ENCODE measurements around the gene ACOX2. TPM values are rescaled to one million over a fixed set of nuclear protein-coding genes. Genes with fewer than 3 reads are reported as not detected.

ACOX2 gene
- total and polyA plus RNA-seq, 5 donors from 2014 or later = not detected

- Mint-ChIP-seq H3K9me3 (no peaks in the 10 kb centered on the region), H3K27me3 (no peaks in the 10 kb centered on the region), H3K36me3 (no peaks in the 10 kb centered on the region), H3K4me1 (peaks cover 3 to 7% (median 4%) of the 10 kb centered on the region in 4 donors), H3K27ac (peak overlapping the region in 1 of 3 donors; percentile 23), H3K4me3 (no peak overlapping the region)
- no peak overlapping the region for H3K27ac ChIP-seq (ENCODE audit: insufficient read depth, low read length, poor library complexity, severe bottlenecking)
- H3K9me3 ChIP-seq (ENCODE audit: control insufficient read depth in 2 of 2, low read length in 2 of 2) = no peaks in the 10 kb centered on the region
- no peaks in the 10 kb centered on the region for H3K27me3 ChIP-seq (ENCODE audit: control insufficient read depth, insufficient read depth, low read length)
- no peak overlapping the region for H3K4me3 ChIP-seq (ENCODE audit: low read depth, low read length)
- H3K4me1 ChIP-seq (ENCODE audit: control insufficient read depth, insufficient read depth, low read length, poor library complexity, severe bottlenecking) = peaks cover 3% of the 10 kb centered on the region
- DNase-seq (no peak), ATAC-seq (ENCODE audit: low read depth in 2 of 2) (no peak)
- H3K36me3 ChIP-seq (ENCODE audit: control insufficient read depth, insufficient read depth, low read length) = no peaks in the 10 kb centered on the region
Observed at GRCh38 chr3:58537412-58538301, 667 bp upstream of the ACOX2 start.

GRCh38 chr3:58535531-58536500, 1.2 kb downstream of the ACOX2 start:
- Mint-ChIP-seq H3K27me3 (no peaks in the 10 kb centered on the region), H3K9me3 (no peaks in the 10 kb centered on the region), H3K4me1 (peaks cover 4 to 8% (median 7%) of the 10 kb centered on the region in 4 donors), H3K4me3 (no peak overlapping the region), H3K27ac (no peak overlapping the region), H3K36me3 (no peaks in the 10 kb centered on the region)
- Histone ChIP-seq H3K27ac (ENCODE audit: insufficient read depth, low read length, poor library complexity, severe bottlenecking) (no peak overlapping the region), H3K4me1 (ENCODE audit: control insufficient read depth, insufficient read depth, low read length, poor library complexity, severe bottlenecking) (peaks cover 5% of the 10 kb centered on the region), H3K4me3 (ENCODE audit: low read depth, low read length) (no peak overlapping the region), H3K9me3 (ENCODE audit: control insufficient read depth in 2 of 2, low read length in 2 of 2) (no peaks in the 10 kb centered on the region), H3K27me3 (ENCODE audit: control insufficient read depth, insufficient read depth, low read length) (no peaks in the 10 kb centered on the region), H3K36me3 (ENCODE audit: control insufficient read depth, insufficient read depth, low read length) (no peaks in the 10 kb centered on the region)
- ATAC-seq (ENCODE audit: low read depth in 2 of 2) (no peak), DNase-seq (no peak)

DNA sequence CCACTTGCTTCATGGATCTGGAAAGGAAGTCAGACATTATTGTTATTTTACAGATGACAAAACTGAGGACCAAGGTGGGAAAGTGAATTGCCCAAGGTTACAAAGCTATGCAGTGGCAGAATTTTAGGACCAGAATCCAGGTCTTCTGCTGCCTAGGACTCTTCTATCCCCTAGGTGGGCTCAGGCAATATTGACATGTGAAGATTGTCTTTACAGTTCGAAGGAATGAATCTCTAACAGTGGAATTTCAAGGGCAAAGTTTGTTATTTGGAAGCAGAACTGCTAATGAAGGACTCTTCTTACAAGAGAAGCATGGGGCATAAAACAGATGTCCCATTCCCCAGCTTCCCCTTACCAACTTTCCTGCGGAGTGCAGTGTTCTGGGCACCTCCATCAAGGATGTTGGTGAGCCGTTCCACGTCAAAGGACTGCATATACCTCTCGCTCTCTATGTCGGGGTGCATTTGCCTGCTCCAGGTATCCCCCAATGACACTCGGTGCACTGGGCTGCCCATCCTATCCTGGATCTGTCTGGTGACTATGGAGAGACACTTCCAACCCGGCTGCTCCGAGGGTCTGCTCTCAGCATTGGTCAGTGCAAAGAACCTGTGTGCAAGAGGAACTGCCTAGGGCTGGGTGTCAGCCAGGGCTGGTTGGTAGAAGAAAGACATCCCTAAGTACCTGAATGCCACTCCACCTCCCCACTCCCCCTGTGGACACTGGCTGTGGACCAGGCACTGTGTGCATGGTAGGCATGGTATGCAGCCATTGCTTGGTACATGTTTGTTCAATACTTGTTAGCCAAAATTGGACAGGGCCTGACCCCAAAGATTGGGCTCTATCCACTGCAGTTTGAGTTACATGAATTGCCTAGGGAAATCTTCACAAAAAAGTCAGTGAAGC, 2.1 kb downstream of the ACOX2 start:
- no peaks in the 10 kb centered on the region for H3K36me3 ChIP-seq (ENCODE audit: control insufficient read depth, insufficient read depth, low read length)
- no peak overlapping the region for H3K27ac ChIP-seq (ENCODE audit: insufficient read depth, low read length, poor library complexity, severe bottlenecking)
- H3K9me3 ChIP-seq (ENCODE audit: control insufficient read depth in 2 of 2, low read length in 2 of 2) = no peaks in the 10 kb centered on the region
- Mint-ChIP-seq H3K27me3 (no peaks in the 10 kb centered on the region), H3K4me3 (no peak overlapping the region), H3K27ac (no peak overlapping the region), H3K4me1 (peaks cover 4 to 8% (median 7%) of the 10 kb centered on the region in 4 donors), H3K36me3 (no peaks in the 10 kb centered on the region), H3K9me3 (no peaks in the 10 kb centered on the region)
- no peak for ATAC-seq (ENCODE audit: low read depth in 2 of 2)
- DNase-seq = no peak
- peaks cover 5% of the 10 kb centered on the region for H3K4me1 ChIP-seq (ENCODE audit: control insufficient read depth, insufficient read depth, low read length, poor library complexity, severe bottlenecking)
- H3K27me3 ChIP-seq (ENCODE audit: control insufficient read depth, insufficient read depth, low read length) = no peaks in the 10 kb centered on the region
- no peak overlapping the region for H3K4me3 ChIP-seq (ENCODE audit: low read depth, low read length)

GRCh38 chr3:58532794-58533220, 4.2 kb downstream of the ACOX2 start:
- H3K4me3 Mint-ChIP-seq = peak overlapping the region in 1 of 4 donors; percentile 36
- ATAC-seq (ENCODE audit: low read depth in 2 of 2) (peak; percentile 91 to 92), DNase-seq (peak; percentile 58 to 83 (median 72))
- H3K36me3 Mint-ChIP-seq = no peaks in the 10 kb centered on the region
- no peaks in the 10 kb centered on the region for H3K9me3 Mint-ChIP-seq
- H3K9me3 ChIP-seq (ENCODE audit: control insufficient read depth in 2 of 2, low read length in 2 of 2) = no peaks in the 10 kb centered on the region
- H3K27ac ChIP-seq (ENCODE audit: insufficient read depth, low read length, poor library complexity, severe bottlenecking) = no peak overlapping the region
- peaks cover 4 to 8% (median 7%) of the 10 kb centered on the region in 4 donors for H3K4me1 Mint-ChIP-seq
- no peaks in the 10 kb centered on the region for H3K36me3 ChIP-seq (ENCODE audit: control insufficient read depth, insufficient read depth, low read length)
- peaks cover 5% of the 10 kb centered on the region for H3K4me1 ChIP-seq (ENCODE audit: control insufficient read depth, insufficient read depth, low read length, poor library complexity, severe bottlenecking)
- H3K4me3 ChIP-seq (ENCODE audit: low read depth, low read length) = no peak overlapping the region
- peak overlapping the region; percentile 2 to 88 (median 78) for H3K27ac Mint-ChIP-seq
- H3K27me3 Mint-ChIP-seq = no peaks in the 10 kb centered on the region
- H3K27me3 ChIP-seq (ENCODE audit: control insufficient read depth, insufficient read depth, low read length) = no peaks in the 10 kb centered on the region

DNA sequence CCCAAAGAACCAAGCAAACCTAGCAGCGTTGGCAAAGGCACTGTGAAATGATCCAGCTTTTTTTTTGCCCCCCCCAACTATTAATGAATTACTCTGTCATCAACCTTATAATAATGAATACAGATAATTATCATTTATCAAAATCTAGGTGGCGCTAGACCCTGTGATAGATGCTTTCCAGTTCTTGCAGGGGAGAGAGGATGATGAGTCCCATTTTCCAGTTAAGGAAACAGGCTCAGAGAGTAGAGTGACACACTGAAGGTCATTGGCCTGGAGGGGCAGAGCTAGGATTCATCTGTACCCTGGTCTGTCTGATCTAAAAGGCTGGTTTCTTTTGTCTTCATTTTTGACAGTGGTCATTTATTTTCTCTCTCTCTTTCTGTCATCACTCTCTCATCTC, 5.0 kb downstream of the ACOX2 start:
- H3K9me3 ChIP-seq (ENCODE audit: control insufficient read depth in 2 of 2, low read length in 2 of 2) = no peaks in the 10 kb centered on the region
- no peaks in the 10 kb centered on the region for H3K27me3 Mint-ChIP-seq
- H3K4me3 Mint-ChIP-seq = no peak overlapping the region
- H3K27me3 ChIP-seq (ENCODE audit: control insufficient read depth, insufficient read depth, low read length) = no peaks in the 10 kb centered on the region
- H3K4me1 Mint-ChIP-seq = peaks cover 4 to 8% (median 7%) of the 10 kb centered on the region in 4 donors
- no peaks in the 10 kb centered on the region for H3K9me3 Mint-ChIP-seq
- H3K4me1 ChIP-seq (ENCODE audit: control insufficient read depth, insufficient read depth, low read length, poor library complexity, severe bottlenecking) = peaks cover 5% of the 10 kb centered on the region
- peak in 1 of 3 donors; percentile 8 for DNase-seq
- ATAC-seq (ENCODE audit: low read depth in 2 of 2) = no peak
- H3K27ac ChIP-seq (ENCODE audit: insufficient read depth, low read length, poor library complexity, severe bottlenecking) = no peak overlapping the region
- no peak overlapping the region for H3K4me3 ChIP-seq (ENCODE audit: low read depth, low read length)
- H3K36me3 ChIP-seq (ENCODE audit: control insufficient read depth, insufficient read depth, low read length) = no peaks in the 10 kb centered on the region
- peak overlapping the region in 1 of 3 donors; percentile 2 for H3K27ac Mint-ChIP-seq
- no peaks in the 10 kb centered on the region for H3K36me3 Mint-ChIP-seq

GRCh38 chr3:58531555-58531954, 5.4 kb downstream of the ACOX2 start:
- no peaks in the 10 kb centered on the region for H3K9me3 Mint-ChIP-seq
- H3K36me3 ChIP-seq (ENCODE audit: control insufficient read depth, insufficient read depth, low read length) = no peaks in the 10 kb centered on the region
- no peak overlapping the region for H3K27ac Mint-ChIP-seq
- no peaks in the 10 kb centered on the region for H3K27me3 Mint-ChIP-seq
- H3K27ac ChIP-seq (ENCODE audit: insufficient read depth, low read length, poor library complexity, severe bottlenecking) = no peak overlapping the region
- peaks cover 4 to 8% (median 7%) of the 10 kb centered on the region in 4 donors for H3K4me1 Mint-ChIP-seq
- no peaks in the 10 kb centered on the region for H3K36me3 Mint-ChIP-seq
- H3K4me3 ChIP-seq (ENCODE audit: low read depth, low read length) = no peak overlapping the region
- no peaks in the 10 kb centered on the region for H3K9me3 ChIP-seq (ENCODE audit: control insufficient read depth in 2 of 2, low read length in 2 of 2)
- DNase-seq = no peak
- no peak overlapping the region for H3K4me3 Mint-ChIP-seq
- H3K4me1 ChIP-seq (ENCODE audit: control insufficient read depth, insufficient read depth, low read length, poor library complexity, severe bottlenecking) = peaks cover 5% of the 10 kb centered on the region
- ATAC-seq (ENCODE audit: low read depth in 2 of 2) = no peak
- no peaks in the 10 kb centered on the region for H3K27me3 ChIP-seq (ENCODE audit: control insufficient read depth, insufficient read depth, low read length)

DNA sequence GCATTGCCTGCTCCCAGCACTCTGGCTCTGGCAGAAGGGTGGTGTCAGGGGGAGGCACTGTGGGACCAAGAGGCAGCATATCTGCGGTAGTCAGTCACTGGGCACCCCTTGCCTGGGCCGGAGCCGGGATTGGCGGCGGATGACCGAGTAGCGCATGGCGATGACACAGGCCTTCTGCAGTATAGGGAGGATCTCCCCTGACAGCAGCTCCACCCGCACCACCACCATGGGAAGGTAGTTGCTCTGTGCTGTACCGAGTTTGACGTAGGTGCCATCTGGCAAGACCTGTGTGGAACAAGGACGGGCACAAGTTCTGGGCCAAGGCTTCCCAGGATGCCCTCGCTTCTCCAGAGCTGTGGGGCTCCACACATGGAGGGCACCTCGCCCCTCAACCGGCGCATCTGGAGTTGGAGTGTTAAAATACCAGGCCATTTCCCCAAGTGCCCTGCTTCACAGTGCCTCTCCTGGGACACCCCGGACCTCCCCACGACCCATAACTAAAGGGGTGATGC, 6.6 kb downstream of the ACOX2 start:
- peaks cover 5% of the 10 kb centered on the region for H3K4me1 ChIP-seq (ENCODE audit: control insufficient read depth, insufficient read depth, low read length, poor library complexity, severe bottlenecking)
- H3K4me3 ChIP-seq (ENCODE audit: low read depth, low read length) = no peak overlapping the region
- no peaks in the 10 kb centered on the region for H3K27me3 Mint-ChIP-seq
- H3K9me3 ChIP-seq (ENCODE audit: control insufficient read depth in 2 of 2, low read length in 2 of 2) = no peaks in the 10 kb centered on the region
- no peak overlapping the region for H3K4me3 Mint-ChIP-seq
- no peak for ATAC-seq (ENCODE audit: low read depth in 2 of 2)
- H3K27ac Mint-ChIP-seq = no peak overlapping the region
- no peak overlapping the region for H3K27ac ChIP-seq (ENCODE audit: insufficient read depth, low read length, poor library complexity, severe bottlenecking)
- H3K36me3 ChIP-seq (ENCODE audit: control insufficient read depth, insufficient read depth, low read length) = no peaks in the 10 kb centered on the region
- no peaks in the 10 kb centered on the region for H3K9me3 Mint-ChIP-seq
- no peak for DNase-seq
- no peaks in the 10 kb centered on the region for H3K36me3 Mint-ChIP-seq
- H3K27me3 ChIP-seq (ENCODE audit: control insufficient read depth, insufficient read depth, low read length) = no peaks in the 10 kb centered on the region
- H3K4me1 Mint-ChIP-seq = peaks cover 4 to 8% (median 7%) of the 10 kb centered on the region in 4 donors
